Upper lobe of left lung (tissue), 6 donors: ENCODE data around the gene CTLA4. TPM values are rescaled to one million over a fixed set of nuclear protein-coding genes. Genes with fewer than 3 reads are reported as not detected.

Source experiments
- total RNA-seq, 6 donors: library from RNA; depleted of rRNA in 4 of 6; stranded (reverse); fragments of >200 nt in 4 of 6; gene quantifications; one replicate each; pipeline versions ENCODE4 v1.1.0 to v1.2.1, GENCODE V29; 2016 to 2021
- donor health status: DM: no; HTN: no; CAD: no; lungs with moderate emphysema.
- donor health status: DM: no; HTN: yes; CAD: no; lungs with severe emphysema.

The CTLA4 gene
- total RNA-seq, 6 donors from 2014 or later: 0.33 to 3.1 (median 1.1) TPM

Other genes starting within 250 kb of the CTLA4 start
- 1 to 10 TPM in 4 of 6 donors, under 1 TPM in 2; under 0.01 to 3.3 (median 1.4) TPM for gene CD28, start 161.1 kb upstream of the CTLA4 start, total RNA-seq
- gene ICOS, start 69.0 kb downstream of the CTLA4 start, total RNA-seq: 1 to 10 TPM in 3 of 6 donors, under 1 TPM in 2, not detected in 1; 0.22 to 2.3 (median 1.1) TPM